Right lobe of liver (tissue), 6 donors: ENCODE results near the gene UTP15. TPM values are rescaled to one million over a fixed set of nuclear protein-coding genes. Genes with fewer than 3 reads are reported as not detected.

ENCODE experiments used
- ATAC-seq, 4 donors: fragments of 200-7000 bp; cut with Tn5 transposase; one replicate each; pipeline ENCODE4 v1.9.1; 2020; ENCODE audit warnings: mild to moderate bottlenecking in 4 of 4, moderate library complexity in 4 of 4
- DNase-seq, 3 donors: peaks; one replicate each; pipeline ENCODE4 v3.0.0-alpha.2; 2020
- H3K27ac ChIP-seq, 3 donors: fragments of 200-600 bp; one replicate each; pipeline ENCODE4 v1.8.0; 2022
- H3K27me3 ChIP-seq, 2 donors: fragments of 200-600 bp; one replicate each; pipeline ENCODE4 v1.8.0; 2022
- H3K36me3 ChIP-seq, 4 donors: fragments of 200-600 bp; sonication (generic) in 1 of 4; one replicate each; pipeline versions ENCODE4 v1.5.1 to v1.8.0; 2017 to 2022; ENCODE audit warnings: control low read depth in 1 of 4
- H3K4me1 ChIP-seq, 4 donors: fragments of 200-600 bp; sonication (generic) in 1 of 4; one replicate each; pipeline versions ENCODE4 v1.5.1 to v1.8.0; 2017 to 2022; ENCODE audit warnings: control low read depth in 1 of 4
- H3K4me3 ChIP-seq, 3 donors: fragments of 200-600 bp; one replicate each; pipeline ENCODE4 v1.8.0; 2022
- H3K9me3 ChIP-seq, 4 donors: fragments of 200-600 bp; sonication (generic) in 1 of 4; one replicate each; pipeline versions ENCODE4 v1.5.1 to v1.8.0; 2017 to 2022; ENCODE audit warnings: control low read depth in 1 of 4
- CTCF ChIP-seq, 4 donors: fragments of 200-600 bp in 3 of 4; fragments of 450-650 bp in 1 of 4; IDR thresholded peaks; one replicate each; pipeline versions ENCODE4 v1.5.1 to v1.8.0; 2016 to 2022; ENCODE audit warnings: antibody characterized with exemption in 4 of 4, mild to moderate bottlenecking in 2 of 4
- POLR2A ChIP-seq: fragments of 450-650 bp; IDR thresholded peaks from one replicate; pipeline ENCODE4 v1.6.1; 2017; ENCODE audit warnings: antibody characterized with exemption, mild to moderate bottlenecking
- WGBS: methylation state at CpG from one replicate; pipeline ENCODE4 v1.1.6; 2018; ENCODE audit warnings: low coverage, low lambda C conversion rate; ENCODE audit not compliant: insufficient coverage; ENCODE audit errors: missing lambda C conversion rate; 5-methylcytosine and 5-hydroxymethylcytosine counted together
- intact Hi-C, 2 donors: fragments of 100-400 bp; cut with DNase I; formaldehyde crosslinking; loops; one replicate each; pipeline versions ENCODE4 v1.11.2 to v1.14.1; 2022
- total RNA-seq, 6 experiments: library from RNA; depleted of rRNA in 2 of 6; stranded (reverse); fragments of >200 nt in 2 of 6; fragmentation: NEBNext Ultra II Directional in 3 of 6; extraction: Animal tissue kit (Norgen Biotek cat#: 25700) in 3 of 6; gene quantifications; one replicate each; pipeline versions ENCODE4 v1.1.0 to v1.2.4, GENCODE V29; 2016 to 2023
- donor health status: DM: no; HTN: yes; CAD: no.
- donor health status: DM: no; HTN: no; CAD: no.
- donor health status: DM: no; HTN: no; CAD: no.
- donor health status: DM: no; HTN: yes; CAD: no.
- donor health status: DM: no; HTN: yes; CAD: no.

Gene UTP15
- total RNA-seq, 6 experiments from 2014 or later = 6.0 to 16.5 (median 10.6) TPM

- Histone ChIP-seq H3K4me1 (peaks cover 0 to 8% (median 0%) of the 10 kb centered on the region in 4 donors), H3K9me3 (no peaks in the 10 kb centered on the region), H3K27me3 (no peaks in the 10 kb centered on the region), H3K27ac (no peak overlapping the region), H3K4me3 (no peak overlapping the region), H3K36me3 (no peaks in the 10 kb centered on the region)
- ATAC-seq = no peak
- no peak for DNase-seq
- intact Hi-C loops = no loop called here
- WGBS = 67% methylated on average over 1 of the region's 2 CpGs
- TF ChIP-seq POLR2A = no peak
- no peak for TF ChIP-seq CTCF (IDR thresholded peaks at IDR 0.05)
These were observed 49.5 kb downstream of the UTP15 start for GRCh38 chr5:73615085-73615484.

GRCh38 chr5:73615947-73616346 is 50.4 kb downstream of the UTP15 start:
- Histone ChIP-seq H3K4me3 (no peak overlapping the region), H3K27me3 (no peaks in the 10 kb centered on the region), H3K9me3 (no peaks in the 10 kb centered on the region), H3K4me1 (peaks cover 0 to 8% (median 0%) of the 10 kb centered on the region in 4 donors), H3K27ac (no peak overlapping the region), H3K36me3 (no peaks in the 10 kb centered on the region)
- intact Hi-C loops = no loop called here
- ATAC-seq (no peak), DNase-seq (no peak)
- TF ChIP-seq CTCF (IDR thresholded peaks at IDR 0.05) (no peak), POLR2A (no peak)
- WGBS = 95% methylated on average over 3 of the region's 4 CpGs

GRCh38 chr5:73617510-73618279 is 52.2 kb downstream of the UTP15 start:
- Histone ChIP-seq H3K36me3 (no peaks in the 10 kb centered on the region), H3K4me3 (no peak overlapping the region), H3K9me3 (no peaks in the 10 kb centered on the region), H3K27me3 (no peaks in the 10 kb centered on the region), H3K4me1 (peaks cover 0 to 8% (median 0%) of the 10 kb centered on the region in 4 donors), H3K27ac (no peak overlapping the region)
- peak in 3 of 4 donors; percentile 32 to 50 (median 44) for ATAC-seq
- no peak for DNase-seq
- 59% methylated on average over 8 of the region's 9 CpGs for WGBS
- TF ChIP-seq POLR2A = no peak
- TF ChIP-seq CTCF (IDR thresholded peaks at IDR 0.05) = no peak
- intact Hi-C loops = no loop called here

GRCh38 chr5:73619606-73620333 is 54.2 kb downstream of the UTP15 start:
- ATAC-seq (no peak), DNase-seq (no peak)
- 73% methylated on average over 4 of the region's 4 CpGs for WGBS
- H3K36me3 ChIP-seq = no peaks in the 10 kb centered on the region
- no peaks in the 10 kb centered on the region for H3K9me3 ChIP-seq
- intact Hi-C loops = no loop called here
- H3K27ac ChIP-seq = no peak overlapping the region
- H3K27me3 ChIP-seq = no peaks in the 10 kb centered on the region
- no peak for TF ChIP-seq POLR2A
- TF ChIP-seq CTCF (IDR thresholded peaks at IDR 0.05) = no peak
- H3K4me1 ChIP-seq = peaks cover 0 to 21% (median 6%) of the 10 kb centered on the region in 4 donors
- no peak overlapping the region for H3K4me3 ChIP-seq
